ENCODE data around the gene ISLR. TPM values are rescaled to one million over a fixed set of nuclear protein-coding genes. Genes with fewer than 3 reads are reported as not detected.

Gene ISLR
- total and polyA plus RNA-seq, 2 experiments from 2014 or later, result 27.8 to 36.4 TPM

DNA sequence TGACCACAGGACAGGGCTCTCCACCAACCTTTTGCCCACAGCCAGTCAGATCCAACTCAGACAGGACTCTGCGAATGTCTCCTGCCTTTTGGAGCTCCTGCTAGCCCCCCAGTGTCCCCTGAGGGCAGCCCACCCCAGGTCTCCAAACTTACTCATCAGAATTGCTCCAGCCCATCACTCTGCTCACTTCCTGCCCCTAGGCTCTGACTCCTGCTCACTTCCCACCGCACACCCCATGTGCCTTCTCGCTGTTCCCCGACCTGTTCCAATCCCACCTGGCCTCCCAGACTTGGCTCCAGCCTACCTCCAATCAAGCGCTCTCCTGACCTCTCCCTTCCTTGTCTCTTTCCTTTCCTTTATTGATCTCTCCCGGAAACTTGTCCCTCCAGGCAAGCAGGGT, 35.0 kb downstream of the ISLR start:
- Histone ChIP-seq H3K4me2 (peak overlapping the region; percentile 56), H3K4me3 (no peak overlapping the region)
- TF ChIP-seq, protein P1, sequence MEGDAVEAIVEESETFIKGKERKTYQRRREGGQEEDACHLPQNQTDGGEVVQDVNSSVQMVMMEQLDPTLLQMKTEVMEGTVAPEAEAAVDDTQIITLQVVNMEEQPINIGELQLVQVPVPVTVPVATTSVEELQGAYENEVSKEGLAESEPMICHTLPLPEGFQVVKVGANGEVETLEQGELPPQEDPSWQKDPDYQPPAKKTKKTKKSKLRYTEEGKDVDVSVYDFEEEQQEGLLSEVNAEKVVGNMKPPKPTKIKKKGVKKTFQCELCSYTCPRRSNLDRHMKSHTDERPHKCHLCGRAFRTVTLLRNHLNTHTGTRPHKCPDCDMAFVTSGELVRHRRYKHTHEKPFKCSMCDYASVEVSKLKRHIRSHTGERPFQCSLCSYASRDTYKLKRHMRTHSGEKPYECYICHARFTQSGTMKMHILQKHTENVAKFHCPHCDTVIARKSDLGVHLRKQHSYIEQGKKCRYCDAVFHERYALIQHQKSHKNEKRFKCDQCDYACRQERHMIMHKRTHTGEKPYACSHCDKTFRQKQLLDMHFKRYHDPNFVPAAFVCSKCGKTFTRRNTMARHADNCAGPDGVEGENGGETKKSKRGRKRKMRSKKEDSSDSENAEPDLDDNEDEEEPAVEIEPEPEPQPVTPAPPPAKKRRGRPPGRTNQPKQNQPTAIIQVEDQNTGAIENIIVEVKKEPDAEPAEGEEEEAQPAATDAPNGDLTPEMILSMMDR (IDR thresholded peaks at IDR 0.05; ENCODE audit: poor library complexity), result no peak
- TF ChIP-seq EZH2 (IDR thresholded peaks at IDR 0.05; ENCODE audit: borderline replicate concordance), result no peak
- TF ChIP-seq EZH2phosphoT487 (IDR thresholded peaks at IDR 0.05; ENCODE audit: low read depth, severe bottlenecking, unreplicated experiment), result no peak

DNA sequence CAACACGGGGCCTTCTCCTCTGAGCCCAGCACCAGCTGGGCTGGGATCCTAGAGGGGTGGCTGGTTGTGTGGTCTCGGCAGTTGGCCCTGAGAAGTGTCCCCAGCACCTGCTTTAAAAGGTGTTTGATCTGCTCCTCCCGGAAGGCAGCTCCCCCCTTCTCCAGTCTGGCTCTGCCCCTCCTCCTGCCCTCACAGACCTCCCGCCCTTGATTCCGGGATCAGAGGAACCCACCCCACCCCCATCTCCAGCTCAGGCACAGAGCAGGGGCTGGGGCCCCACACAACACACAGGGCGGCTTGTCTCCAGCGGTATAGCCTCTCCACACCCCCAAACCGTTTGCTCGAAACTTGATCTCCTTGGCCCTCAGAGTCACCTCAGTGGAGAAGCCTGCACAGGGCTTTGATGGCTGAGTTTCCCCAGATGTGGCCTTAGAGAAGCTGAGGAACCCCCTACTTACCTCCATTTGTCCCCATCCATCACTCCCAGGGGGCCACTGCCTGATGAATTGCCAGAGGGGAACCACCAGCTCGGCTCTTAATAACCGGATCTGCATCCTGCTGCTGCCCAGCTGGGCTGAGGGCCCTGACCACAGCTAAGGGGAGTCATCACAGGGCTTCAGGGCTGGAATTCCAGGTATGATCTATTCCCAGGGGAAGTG, 35.5 kb downstream of the ISLR start:
- Histone ChIP-seq H3K4me1 (ENCODE audit: insufficient read depth) (peaks cover 24% of the 10 kb centered on the region), H3K36me3 (replicated peaks; ENCODE audit: insufficient read depth, low read depth) (no peaks in the 10 kb centered on the region), H2AFZ (no peak overlapping the region), H3K27me3 (no peaks in the 10 kb centered on the region), H3K4me2 (peak overlapping the region; percentile 56), H3K4me3 (no peak overlapping the region), H3K79me2 (no peaks in the 10 kb centered on the region), H4K20me1 (ENCODE audit: insufficient read depth, poor library complexity, severe bottlenecking) (no peaks in the 10 kb centered on the region), H3K9me2 (replicated peaks; ENCODE audit: insufficient read depth) (no peaks in the 10 kb centered on the region), H3K9me3 (ENCODE audit: low read depth) (no peaks in the 10 kb centered on the region), H3K27ac (peak overlapping the region; percentile 24)
- DNase-seq (ENCODE audit: low spot score), result peak; percentile 51
- 9% methylated on average over 11 of the region's 11 CpGs for WGBS (ENCODE audit: low lambda C conversion rate, missing lambda C conversion rate)
- TF ChIP-seq EZH2phosphoT487 (IDR thresholded peaks at IDR 0.05; ENCODE audit: low read depth, severe bottlenecking, unreplicated experiment) (no peak), EZH2 (IDR thresholded peaks at IDR 0.05; ENCODE audit: borderline replicate concordance) (no peak)
- TF ChIP-seq, protein P1 (IDR thresholded peaks at IDR 0.05; ENCODE audit: poor library complexity), result no peak

More for the DNA sequence above, 35.0 kb downstream of the ISLR start:
- no peak for DNase-seq (ENCODE audit: low spot score)
- peak overlapping the region; percentile 24 for H3K27ac ChIP-seq
- H3K4me1 ChIP-seq (ENCODE audit: insufficient read depth), result peaks cover 29% of the 10 kb centered on the region
- no peaks in the 10 kb centered on the region for H3K27me3 ChIP-seq
- H2AFZ ChIP-seq, result no peak overlapping the region
- H4K20me1 ChIP-seq (ENCODE audit: insufficient read depth, poor library complexity, severe bottlenecking), result no peaks in the 10 kb centered on the region
- H3K9me3 ChIP-seq (ENCODE audit: low read depth), result no peaks in the 10 kb centered on the region
- H3K36me3 ChIP-seq (replicated peaks; ENCODE audit: insufficient read depth, low read depth), result no peaks in the 10 kb centered on the region
- WGBS (ENCODE audit: low lambda C conversion rate, missing lambda C conversion rate), result 56% methylated on average over 6 of the region's 6 CpGs
- H3K79me2 ChIP-seq, result no peaks in the 10 kb centered on the region
- H3K9me2 ChIP-seq (replicated peaks; ENCODE audit: insufficient read depth), result no peaks in the 10 kb centered on the region

DNA sequence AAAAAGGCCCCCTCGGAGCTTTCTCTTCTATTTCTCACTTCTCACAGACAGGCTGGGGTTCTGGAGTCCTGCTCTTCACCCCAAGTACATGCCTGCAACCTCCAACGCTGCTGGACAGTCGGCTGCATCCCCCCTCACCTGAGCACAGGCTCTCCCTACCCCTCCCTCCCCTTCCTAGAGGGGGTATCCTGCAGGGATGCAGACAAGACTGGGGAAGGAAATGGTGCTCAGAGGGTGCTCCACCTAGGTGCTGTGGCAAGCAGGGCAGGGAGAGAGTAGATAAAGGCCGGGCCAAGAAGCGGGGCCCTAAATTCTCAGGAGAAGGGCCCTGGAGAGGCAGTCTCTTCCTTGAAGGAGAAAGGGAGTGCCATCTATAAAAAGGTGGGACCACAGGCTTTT, 36.0 kb downstream of the ISLR start:
- H3K27ac ChIP-seq, result peak overlapping the region; percentile 24
- no peaks in the 10 kb centered on the region for H4K20me1 ChIP-seq (ENCODE audit: insufficient read depth, poor library complexity, severe bottlenecking)
- peak overlapping the region; percentile 56 for H3K4me2 ChIP-seq
- TF ChIP-seq, protein P1 (IDR thresholded peaks at IDR 0.05; ENCODE audit: poor library complexity), result no peak
- TF ChIP-seq EZH2phosphoT487 (IDR thresholded peaks at IDR 0.05; ENCODE audit: low read depth, severe bottlenecking, unreplicated experiment) (no peak), EZH2 (IDR thresholded peaks at IDR 0.05; ENCODE audit: borderline replicate concordance) (no peak)
- H3K9me2 ChIP-seq (replicated peaks; ENCODE audit: insufficient read depth), result no peaks in the 10 kb centered on the region
- no peaks in the 10 kb centered on the region for H3K9me3 ChIP-seq (ENCODE audit: low read depth)
- H2AFZ ChIP-seq, result no peak overlapping the region
- H3K4me3 ChIP-seq, result no peak overlapping the region
- no peaks in the 10 kb centered on the region for H3K27me3 ChIP-seq
- H3K79me2 ChIP-seq, result no peaks in the 10 kb centered on the region
- no peak for DNase-seq (ENCODE audit: low spot score)
- peaks cover 19% of the 10 kb centered on the region for H3K4me1 ChIP-seq (ENCODE audit: insufficient read depth)
- H3K36me3 ChIP-seq (replicated peaks; ENCODE audit: insufficient read depth, low read depth), result no peaks in the 10 kb centered on the region
- 67% methylated on average over 4 of the region's 5 CpGs for WGBS (ENCODE audit: low lambda C conversion rate, missing lambda C conversion rate)
